ENCODE measurements around the gene CPNE6.

Gene CPNE6

GRCh38 chr14:24074625-24075484 lies 3.5 kb downstream of the CPNE6 start:
- no peak for TF ChIP-seq GATA3 (IDR thresholded peaks at IDR 0.05; ENCODE audit: low read depth, low read length)
- no peak for TF ChIP-seq GATA2 (IDR thresholded peaks at IDR 0.05; ENCODE audit: low read depth, low read length)

- TF ChIP-seq GATA2 (IDR thresholded peaks at IDR 0.05; ENCODE audit: low read depth, low read length) (no peak), GATA3 (IDR thresholded peaks at IDR 0.05; ENCODE audit: low read depth, low read length) (no peak)
These were observed 4.3 kb downstream of the CPNE6 start for GRCh38 chr14:24075485-24076301.

GRCh38 chr14:24076302-24076601 lies 4.9 kb downstream of the CPNE6 start:
- TF ChIP-seq GATA3 (IDR thresholded peaks at IDR 0.05; ENCODE audit: low read depth, low read length): no peak
- TF ChIP-seq GATA2 (IDR thresholded peaks at IDR 0.05; ENCODE audit: low read depth, low read length): no peak

- TF ChIP-seq GATA3 (IDR thresholded peaks at IDR 0.05; ENCODE audit: low read depth, low read length) (no peak), GATA2 (IDR thresholded peaks at IDR 0.05; ENCODE audit: low read depth, low read length) (no peak)
These were observed 5.7 kb downstream of the CPNE6 start for GRCh38 chr14:24077086-24077485.

- TF ChIP-seq GATA3 (IDR thresholded peaks at IDR 0.05; ENCODE audit: low read depth, low read length) (no peak), GATA2 (IDR thresholded peaks at IDR 0.05; ENCODE audit: low read depth, low read length) (no peak)
These were observed 6.8 kb downstream of the CPNE6 start for GRCh38 chr14:24078146-24078545.

- no peak for TF ChIP-seq GATA3 (IDR thresholded peaks at IDR 0.05; ENCODE audit: low read depth, low read length)
- no peak for TF ChIP-seq GATA2 (IDR thresholded peaks at IDR 0.05; ENCODE audit: low read depth, low read length)
These were observed 8.3 kb downstream of the CPNE6 start for GRCh38 chr14:24079491-24080141.

GRCh38 chr14:24080142-24080530 lies 8.8 kb downstream of the CPNE6 start:
- no peak for TF ChIP-seq GATA2 (IDR thresholded peaks at IDR 0.05; ENCODE audit: low read depth, low read length)
- no peak for TF ChIP-seq GATA3 (IDR thresholded peaks at IDR 0.05; ENCODE audit: low read depth, low read length)

- TF ChIP-seq GATA2 (IDR thresholded peaks at IDR 0.05; ENCODE audit: low read depth, low read length): no peak
- no peak for TF ChIP-seq GATA3 (IDR thresholded peaks at IDR 0.05; ENCODE audit: low read depth, low read length)
These were observed 9.8 kb downstream of the CPNE6 start for GRCh38 chr14:24080888-24081738.

GRCh38 chr14:24081739-24082211 lies 10.4 kb downstream of the CPNE6 start:
- no peak for TF ChIP-seq GATA2 (IDR thresholded peaks at IDR 0.05; ENCODE audit: low read depth, low read length)
- TF ChIP-seq GATA3 (IDR thresholded peaks at IDR 0.05; ENCODE audit: low read depth, low read length): no peak

GRCh38 chr14:24082411-24083080 lies 11.2 kb downstream of the CPNE6 start:
- TF ChIP-seq GATA3 (IDR thresholded peaks at IDR 0.05; ENCODE audit: low read depth, low read length) (no peak), GATA2 (IDR thresholded peaks at IDR 0.05; ENCODE audit: low read depth, low read length) (no peak)

- TF ChIP-seq GATA3 (IDR thresholded peaks at IDR 0.05; ENCODE audit: low read depth, low read length): no peak
- no peak for TF ChIP-seq GATA2 (IDR thresholded peaks at IDR 0.05; ENCODE audit: low read depth, low read length)
These were observed 12.1 kb downstream of the CPNE6 start for GRCh38 chr14:24083462-24083861.

- TF ChIP-seq GATA2 (IDR thresholded peaks at IDR 0.05; ENCODE audit: low read depth, low read length): no peak
These were observed 13.1 kb downstream of the CPNE6 start for GRCh38 chr14:24084440-24084839.

GRCh38 chr14:24085215-24085614 lies 13.9 kb downstream of the CPNE6 start:
- no peak for TF ChIP-seq GATA2 (IDR thresholded peaks at IDR 0.05; ENCODE audit: low read depth, low read length)
- TF ChIP-seq GATA3 (IDR thresholded peaks at IDR 0.05; ENCODE audit: low read depth, low read length): no peak

Data from SH-SY5Y (cell line).